HG02840 (cell line): Measurements from ENCODE around the gene NDUFA13.

Experiments
- ATAC-seq: cut with Tn5 transposase; IDR thresholded peaks from one replicate; pipeline ENCODE4 v1.9.1; 2021; ENCODE audit warnings: mild to moderate bottlenecking, moderate library complexity, moderate number of reproducible peaks; ENCODE audit not compliant: unreplicated experiment, low FRiP score

Gene NDUFA13

GRCh38 chr19:19506592-19506991 is 9.4 kb upstream of the NDUFA13 start:
- ATAC-seq, result no peak

GRCh38 chr19:19507354-19507753 is 8.7 kb upstream of the NDUFA13 start:
- no peak for ATAC-seq

GRCh38 chr19:19508217-19508616 is 7.8 kb upstream of the NDUFA13 start:
- no peak for ATAC-seq

GRCh38 chr19:19510432-19510831 is 5.6 kb upstream of the NDUFA13 start:
- ATAC-seq, result no peak

- no peak for ATAC-seq
Observed at GRCh38 chr19:19513682-19514081, 2.3 kb upstream of the NDUFA13 start.

- ATAC-seq, result no peak
Observed at GRCh38 chr19:19514215-19514657, 1.8 kb upstream of the NDUFA13 start.

GRCh38 chr19:19514881-19515641 is 964 bp upstream of the NDUFA13 start, which contains the start of gene TSSK6:
TSSK6 (minus strand) TSS chr19:19515548; CDS start chr19:19515427, 121 bp downstream.
- no peak for ATAC-seq

- ATAC-seq, result no peak
Observed at GRCh38 chr19:19517235-19517619, 1.2 kb downstream of the NDUFA13 start.

- no peak for ATAC-seq
Observed at GRCh38 chr19:19520989-19521388, 5.0 kb downstream of the NDUFA13 start.

- no peak for ATAC-seq
Observed at GRCh38 chr19:19523177-19523576, 7.2 kb downstream of the NDUFA13 start.

- no peak for ATAC-seq
Observed at GRCh38 chr19:19524053-19524452, 8.0 kb downstream of the NDUFA13 start.

- ATAC-seq, result no peak
Observed at GRCh38 chr19:19525611-19526380, 9.8 kb downstream of the NDUFA13 start.

GRCh38 chr19:19526581-19527370 is 10.8 kb downstream of the NDUFA13 start:
- no peak for ATAC-seq

GRCh38 chr19:19527371-19527656 is 11.3 kb downstream of the NDUFA13 start:
- ATAC-seq, result no peak

GRCh38 chr19:19527674-19528625 is 11.9 kb downstream of the NDUFA13 start:
- no peak for ATAC-seq

- ATAC-seq, result no peak
Observed at GRCh38 chr19:19528721-19529490, 12.9 kb downstream of the NDUFA13 start, which contains the start of gene YJEFN3. YJEFN3 (plus strand) TSS chr19:19528911; CDS start chr19:19528933, 22 bp downstream.

GRCh38 chr19:19529783-19530422 is 13.9 kb downstream of the NDUFA13 start:
- ATAC-seq, result no peak

GRCh38 chr19:19530423-19530804 is 14.4 kb downstream of the NDUFA13 start:
- no peak for ATAC-seq

GRCh38 chr19:19530889-19531288 is 14.9 kb downstream of the NDUFA13 start:
- ATAC-seq, result no peak
